Measurements from ENCODE around the gene PLA2G4E. TPM values are rescaled to one million over a fixed set of nuclear protein-coding genes. Genes with fewer than 3 reads are reported as not detected.

PLA2G4E gene
- total RNA-seq, 1 donor from 2014 or later: 1.0 TPM

GRCh38 chr15:42045211-42045615 is 24.4 kb upstream of the PLA2G4E start:
- Mint-ChIP-seq H3K9me3 (ENCODE audit: unreplicated experiment) (no peaks in the 10 kb centered on the region), H3K27me3 (ENCODE audit: unreplicated experiment) (peaks cover 2% of the 10 kb centered on the region), H3K27ac (ENCODE audit: unreplicated experiment) (no peak overlapping the region), H3K36me3 (ENCODE audit: unreplicated experiment) (no peaks in the 10 kb centered on the region), H3K4me1 (ENCODE audit: low read depth, unreplicated experiment) (no peaks in the 10 kb centered on the region), H3K4me3 (ENCODE audit: unreplicated experiment) (no peak overlapping the region)
- DNase-seq: no peak
- no peak for TF ChIP-seq CTCF (IDR thresholded peaks at IDR 0.05; ENCODE audit: partially characterized antibody, unreplicated experiment)

- Mint-ChIP-seq H3K9me3 (ENCODE audit: unreplicated experiment) (no peaks in the 10 kb centered on the region), H3K27ac (ENCODE audit: unreplicated experiment) (no peak overlapping the region), H3K4me1 (ENCODE audit: low read depth, unreplicated experiment) (no peaks in the 10 kb centered on the region), H3K4me3 (ENCODE audit: unreplicated experiment) (no peak overlapping the region), H3K27me3 (ENCODE audit: unreplicated experiment) (peaks cover 2% of the 10 kb centered on the region), H3K36me3 (ENCODE audit: unreplicated experiment) (no peaks in the 10 kb centered on the region)
- no peak for TF ChIP-seq CTCF (IDR thresholded peaks at IDR 0.05; ENCODE audit: partially characterized antibody, unreplicated experiment)
- no peak for DNase-seq
These were observed 22.0 kb upstream of the PLA2G4E start for GRCh38 chr15:42042602-42043400.

DNA sequence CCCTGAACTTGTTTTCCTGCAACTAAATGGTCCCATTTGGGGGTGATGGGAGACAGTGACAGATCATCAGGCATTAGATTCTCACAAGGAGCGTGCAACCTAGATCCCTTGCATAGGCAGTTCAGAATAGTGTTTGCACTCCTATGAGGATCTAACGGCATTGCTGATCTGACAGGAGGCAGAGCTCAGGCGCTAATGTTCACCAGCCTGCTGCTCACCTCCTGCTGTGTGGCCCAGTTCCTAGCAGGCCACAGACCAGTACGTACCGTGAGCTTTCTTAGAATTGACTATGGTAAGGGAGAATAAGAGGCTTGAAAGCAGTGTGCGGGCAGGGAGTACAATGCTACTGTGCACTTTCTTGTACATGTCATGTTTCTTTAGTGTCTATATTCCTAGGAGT is 17.6 kb upstream of the PLA2G4E start:
- Mint-ChIP-seq H3K27me3 (ENCODE audit: unreplicated experiment) (peaks cover 2% of the 10 kb centered on the region), H3K27ac (ENCODE audit: unreplicated experiment) (no peak overlapping the region), H3K9me3 (ENCODE audit: unreplicated experiment) (no peaks in the 10 kb centered on the region), H3K4me3 (ENCODE audit: unreplicated experiment) (no peak overlapping the region), H3K4me1 (ENCODE audit: low read depth, unreplicated experiment) (peaks cover 1% of the 10 kb centered on the region), H3K36me3 (ENCODE audit: unreplicated experiment) (no peaks in the 10 kb centered on the region)
- no peak for TF ChIP-seq CTCF (IDR thresholded peaks at IDR 0.05; ENCODE audit: partially characterized antibody, unreplicated experiment)
- DNase-seq: no peak

GRCh38 chr15:42037656-42038055 is 16.8 kb upstream of the PLA2G4E start:
- peaks cover 2% of the 10 kb centered on the region for H3K27me3 Mint-ChIP-seq (ENCODE audit: unreplicated experiment)
- DNase-seq: no peak
- H3K4me1 Mint-ChIP-seq (ENCODE audit: low read depth, unreplicated experiment): peaks cover 1% of the 10 kb centered on the region
- no peaks in the 10 kb centered on the region for H3K9me3 Mint-ChIP-seq (ENCODE audit: unreplicated experiment)
- H3K27ac Mint-ChIP-seq (ENCODE audit: unreplicated experiment): no peak overlapping the region
- TF ChIP-seq CTCF (IDR thresholded peaks at IDR 0.05; ENCODE audit: partially characterized antibody, unreplicated experiment): no peak
- no peak overlapping the region for H3K4me3 Mint-ChIP-seq (ENCODE audit: unreplicated experiment)
- no peaks in the 10 kb centered on the region for H3K36me3 Mint-ChIP-seq (ENCODE audit: unreplicated experiment)

DNA sequence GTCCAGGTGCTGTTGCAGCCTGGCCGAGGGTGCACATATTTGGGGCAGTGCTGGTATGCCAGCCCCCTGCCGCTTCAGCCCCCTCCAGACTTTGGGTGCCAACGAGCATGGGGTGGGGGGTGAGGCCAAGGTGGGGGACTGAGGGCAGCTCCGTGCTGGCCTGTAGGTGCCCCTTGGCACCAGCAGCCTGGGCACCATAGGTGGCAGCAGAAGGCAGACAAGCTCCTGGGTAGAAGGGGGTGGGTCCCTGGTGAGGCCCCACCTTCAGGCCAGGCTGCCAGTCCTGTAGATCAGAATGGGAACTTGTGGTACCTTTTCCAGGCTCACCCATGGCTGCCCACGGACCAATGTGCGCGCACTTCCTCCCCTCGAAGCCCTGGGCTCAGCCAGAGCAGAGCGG is 16.1 kb upstream of the PLA2G4E start:
- Mint-ChIP-seq H3K36me3 (ENCODE audit: unreplicated experiment) (no peaks in the 10 kb centered on the region), H3K4me1 (ENCODE audit: low read depth, unreplicated experiment) (peaks cover 1% of the 10 kb centered on the region), H3K27ac (ENCODE audit: unreplicated experiment) (no peak overlapping the region), H3K9me3 (ENCODE audit: unreplicated experiment) (no peaks in the 10 kb centered on the region), H3K4me3 (ENCODE audit: unreplicated experiment) (no peak overlapping the region), H3K27me3 (ENCODE audit: unreplicated experiment) (peaks cover 2% of the 10 kb centered on the region)
- TF ChIP-seq CTCF (IDR thresholded peaks at IDR 0.05; ENCODE audit: partially characterized antibody, unreplicated experiment): no peak
- DNase-seq: no peak

Measured in glutamatergic neuron (in vitro differentiated cells).